Upper lobe of right lung (tissue), 1 donor: ENCODE measurements around the gene MICALL1. TPM values are rescaled to one million over a fixed set of nuclear protein-coding genes. Genes with fewer than 3 reads are reported as not detected.
"Not testable (repeated sequence)": the region's sequence is repeated elsewhere in the genome, so short reads cannot be mapped to it uniquely, and the experiment has no call there.

ENCODE experiments used
- ATAC-seq: fragments of 200-7000 bp; cut with Tn5 transposase; one replicate; pipeline ENCODE4 v1.9.1; 2020; ENCODE audit warnings: mild to moderate bottlenecking, moderate library complexity
- DNase-seq: peaks from one replicate; pipeline ENCODE4 v3.0.0-alpha.2; 2020
- H3K27ac ChIP-seq: fragments of 200-600 bp; one replicate; pipeline ENCODE4 v1.8.0; 2022
- H3K27me3 ChIP-seq: fragments of 200-600 bp; one replicate; pipeline ENCODE4 v1.8.0; 2022; ENCODE audit warnings: mild to moderate bottlenecking
- H3K36me3 ChIP-seq: fragments of 200-600 bp; one replicate; pipeline ENCODE4 v1.8.0; 2022
- H3K4me1 ChIP-seq: fragments of 200-600 bp; one replicate; pipeline ENCODE4 v1.8.0; 2022
- H3K4me3 ChIP-seq: fragments of 200-600 bp; one replicate; pipeline ENCODE4 v1.8.0; 2022; ENCODE audit warnings: mild to moderate bottlenecking
- H3K9me3 ChIP-seq: fragments of 200-600 bp; one replicate; pipeline ENCODE4 v1.8.0; 2022
- CTCF ChIP-seq: fragments of 200-600 bp; IDR thresholded peaks from one replicate; pipeline ENCODE4 v1.8.0; 2022; ENCODE audit warnings: antibody characterized with exemption
- intact Hi-C: fragments of 100-400 bp; cut with DNase I; formaldehyde crosslinking; loops from one replicate; pipeline ENCODE4 v1.11.0; 2022
- total RNA-seq: library from RNA; stranded (reverse); fragmentation: NEBNext Ultra II Directional; extraction: Animal tissue kit (Norgen Biotek cat#: 25700); gene quantifications from one replicate; pipeline ENCODE4 v1.2.1, GENCODE V29; 2021
- donor health status: DM: no; HTN: yes; CAD: no; lungs with severe emphysema.

Gene MICALL1
- total RNA-seq, 1 donor from 2014 or later: 37.4 TPM

- Histone ChIP-seq H3K27ac (no peak overlapping the region), H3K36me3 (peaks cover 29% of the 10 kb centered on the region), H3K4me3 (no peak overlapping the region), H3K4me1 (no peaks in the 10 kb centered on the region), H3K9me3 (no peaks in the 10 kb centered on the region), H3K27me3 (no peaks in the 10 kb centered on the region)
- no peak for DNase-seq
- no peak for TF ChIP-seq CTCF
- intact Hi-C loops: no loop called here
- ATAC-seq: no peak
Observed at GRCh38 chr22:37943136-37943824, 37.2 kb downstream of the MICALL1 start.

GRCh38 chr22:37943825-37944198, 37.7 kb downstream of the MICALL1 start:
- intact Hi-C loops: no loop called here
- no peaks in the 10 kb centered on the region for H3K4me1 ChIP-seq
- no peak for DNase-seq
- no peaks in the 10 kb centered on the region for H3K27me3 ChIP-seq
- no peaks in the 10 kb centered on the region for H3K9me3 ChIP-seq
- peaks cover 26% of the 10 kb centered on the region for H3K36me3 ChIP-seq
- H3K27ac ChIP-seq: no peak overlapping the region
- peak; percentile 18 for ATAC-seq
- no peak overlapping the region for H3K4me3 ChIP-seq
- TF ChIP-seq CTCF: no peak

- DNase-seq, H3K4me3 ChIP-seq, H3K27me3 ChIP-seq, H3K4me1 ChIP-seq, H3K27ac ChIP-seq, ATAC-seq, intact Hi-C loops, H3K9me3 ChIP-seq: not testable (repeated sequence)
- peaks cover 20% of the 10 kb centered on the region for H3K36me3 ChIP-seq
Observed at GRCh38 chr22:37944423-37944822, 38.3 kb downstream of the MICALL1 start.

GRCh38 chr22:37947142-37947795, 41.2 kb downstream of the MICALL1 start:
- intact Hi-C loops, H3K4me3 ChIP-seq, H3K36me3 ChIP-seq, DNase-seq, H3K27me3 ChIP-seq, H3K27ac ChIP-seq, H3K9me3 ChIP-seq, ATAC-seq, H3K4me1 ChIP-seq: not testable (repeated sequence)

- no peak for DNase-seq
- ATAC-seq: no peak
- Histone ChIP-seq H3K4me3 (no peak overlapping the region), H3K36me3 (no peaks in the 10 kb centered on the region), H3K27ac (no peak overlapping the region), H3K4me1 (peaks cover 15% of the 10 kb centered on the region), H3K9me3 (no peaks in the 10 kb centered on the region), H3K27me3 (no peaks in the 10 kb centered on the region)
- TF ChIP-seq CTCF: no peak
- intact Hi-C loops: no loop called here
Observed at GRCh38 chr22:37951305-37951704, 45.2 kb downstream of the MICALL1 start.

- H3K27ac ChIP-seq, intact Hi-C loops: not testable (repeated sequence)
Observed at GRCh38 chr22:37952629-37953028, 46.5 kb downstream of the MICALL1 start.

GRCh38 chr22:37953062-37953436, 47.0 kb downstream of the MICALL1 start:
- ATAC-seq (no peak), DNase-seq (no peak)
- H3K4me1 ChIP-seq: peaks cover 15% of the 10 kb centered on the region
- H3K9me3 ChIP-seq: no peaks in the 10 kb centered on the region
- no peaks in the 10 kb centered on the region for H3K27me3 ChIP-seq
- TF ChIP-seq CTCF: no peak
- peak overlapping the region; percentile 96 for H3K4me3 ChIP-seq
- peak overlapping the region; percentile 80 for H3K27ac ChIP-seq
- intact Hi-C loops: no loop called here
- peaks cover 16% of the 10 kb centered on the region for H3K36me3 ChIP-seq

More at GRCh38 chr22:37952629-37953028, 46.5 kb downstream of the MICALL1 start:
- not testable (repeated sequence) for DNase-seq, ATAC-seq, H3K9me3 ChIP-seq, H3K27me3 ChIP-seq
- H3K36me3 ChIP-seq: peaks cover 12% of the 10 kb centered on the region
- peaks cover 15% of the 10 kb centered on the region for H3K4me1 ChIP-seq
- H3K4me3 ChIP-seq: peak overlapping the region; percentile 96
